Right forelimb (tissue), 1 donor: ENCODE results near the gene CLRN1.

Source experiments
- DNase-seq: peaks from one replicate; pipeline ENCODE4 v3.0.0-alpha.2; 2018

The CLRN1 gene

DNA sequence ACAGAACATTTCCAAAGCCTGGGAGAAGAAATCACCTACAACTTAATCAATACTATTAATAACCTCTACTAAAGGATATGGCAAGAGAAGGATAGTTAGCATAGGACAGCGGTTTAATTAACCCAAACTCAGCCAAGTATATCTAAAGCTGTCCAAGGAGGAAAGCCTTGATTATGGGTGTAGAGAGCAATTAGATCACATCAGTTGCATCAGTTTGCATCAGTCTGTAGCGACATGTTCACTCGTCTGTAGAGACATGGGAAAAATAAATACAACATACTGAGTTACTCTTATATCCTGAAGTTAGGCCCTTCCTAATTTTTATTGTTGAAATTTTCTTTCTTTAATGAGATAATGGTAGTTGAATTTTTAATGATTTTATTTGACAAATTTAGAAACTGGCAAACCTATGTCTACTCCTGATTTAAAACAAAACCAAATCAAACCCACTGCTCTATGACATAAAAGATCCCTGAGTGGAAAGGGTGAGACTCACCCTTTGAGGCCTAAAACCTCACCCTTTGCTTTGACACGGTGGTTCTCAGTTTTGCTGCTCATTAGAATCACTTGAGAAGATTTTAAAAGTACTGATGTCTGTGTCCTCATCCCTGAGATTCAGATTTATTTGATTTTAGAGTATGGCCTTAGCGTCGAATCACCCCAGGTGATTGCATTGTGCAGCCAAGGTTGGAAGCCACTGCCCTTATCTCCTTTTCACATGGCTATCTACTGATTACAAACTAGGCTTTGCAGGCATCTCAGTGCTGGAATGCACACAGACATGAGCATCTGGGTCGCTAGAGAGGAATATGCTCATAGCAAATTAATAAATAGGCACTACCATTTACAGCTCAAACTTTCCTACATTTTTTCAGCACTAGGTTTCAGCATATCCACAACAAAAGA lies 2.8 kb upstream of the CLRN1 start:
- no peak for DNase-seq

DNA sequence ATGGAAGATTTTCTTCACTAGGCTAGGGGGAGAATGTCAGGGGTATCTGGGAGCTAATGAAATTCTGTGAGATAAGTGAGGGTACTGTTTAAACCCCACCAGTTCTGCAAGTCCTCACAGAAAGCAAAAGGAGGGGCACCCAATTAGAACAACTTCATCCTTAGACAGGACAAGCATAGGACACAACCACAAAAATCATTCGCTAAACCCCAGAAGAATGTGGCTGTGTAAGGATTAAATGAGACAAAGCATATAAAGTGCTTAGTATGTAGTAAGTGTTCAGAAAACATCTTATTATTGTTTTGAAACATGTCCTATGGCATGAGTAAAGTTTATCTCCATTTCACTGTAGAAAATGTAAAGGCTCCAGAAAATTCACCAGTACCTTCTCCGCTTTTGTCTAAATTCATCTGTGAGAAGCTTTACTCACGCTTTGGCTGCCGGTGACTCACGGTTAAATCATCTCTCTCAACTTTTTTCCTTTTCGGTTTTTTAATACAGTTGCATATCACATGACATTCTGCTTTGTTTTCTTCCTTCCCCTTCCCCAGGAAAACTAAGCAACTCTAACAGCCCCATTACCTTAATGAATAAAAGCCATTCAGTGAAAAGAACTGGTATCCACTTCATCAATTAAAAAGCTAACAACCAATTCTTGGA lies 1.7 kb downstream of the CLRN1 start:
- DNase-seq, result no peak

DNA sequence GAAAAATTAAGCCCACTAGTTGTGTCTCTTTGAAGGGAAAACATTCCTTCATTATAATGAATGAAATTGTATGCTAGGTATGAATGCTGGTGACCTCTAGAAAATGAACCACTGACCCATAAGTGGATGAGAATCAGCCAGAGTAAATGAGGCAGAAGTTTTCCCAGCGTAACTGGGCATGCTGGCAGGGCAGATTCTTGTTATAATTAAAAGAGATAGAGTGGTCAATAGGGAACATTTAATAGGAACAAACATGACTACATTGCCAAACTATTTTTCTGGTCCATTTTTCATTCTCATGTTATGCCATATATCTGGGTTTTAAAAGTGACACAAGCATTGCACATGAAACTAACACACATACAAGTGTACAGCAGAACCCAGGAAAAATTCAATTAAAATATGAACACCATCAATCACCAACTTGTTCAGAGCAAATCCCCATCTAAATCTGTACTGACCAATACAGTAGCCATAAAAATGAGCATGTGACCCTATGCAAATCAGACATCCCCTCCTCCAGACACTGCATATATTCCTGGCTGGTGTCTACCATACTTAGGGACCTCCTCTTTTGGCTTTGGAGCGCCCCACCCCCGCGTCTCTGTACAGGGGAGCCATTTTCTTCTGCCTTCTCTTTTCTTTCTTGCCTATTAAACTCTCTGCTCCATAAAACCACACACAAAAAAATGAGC lies 4.0 kb downstream of the CLRN1 start:
- no peak for DNase-seq

DNA sequence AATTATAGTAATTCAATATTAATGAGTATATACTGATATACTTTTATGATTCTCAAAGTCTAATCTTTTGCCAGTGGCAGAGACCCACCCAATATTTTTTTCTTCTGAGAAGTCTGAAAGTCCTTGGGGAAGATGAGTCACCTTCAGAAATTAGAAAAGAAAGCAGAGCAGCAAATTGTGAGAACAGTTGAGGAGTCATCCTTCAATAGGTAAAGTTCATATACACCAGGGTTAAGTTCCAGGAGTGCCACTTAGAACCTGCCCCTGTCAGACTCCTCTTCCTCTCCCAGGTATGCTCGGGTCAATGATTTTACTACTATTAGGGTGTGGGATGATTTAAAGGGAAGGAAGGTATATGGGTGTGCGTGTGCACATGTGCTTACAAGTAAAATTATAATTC lies 7.1 kb downstream of the CLRN1 start:
- no peak for DNase-seq

DNA sequence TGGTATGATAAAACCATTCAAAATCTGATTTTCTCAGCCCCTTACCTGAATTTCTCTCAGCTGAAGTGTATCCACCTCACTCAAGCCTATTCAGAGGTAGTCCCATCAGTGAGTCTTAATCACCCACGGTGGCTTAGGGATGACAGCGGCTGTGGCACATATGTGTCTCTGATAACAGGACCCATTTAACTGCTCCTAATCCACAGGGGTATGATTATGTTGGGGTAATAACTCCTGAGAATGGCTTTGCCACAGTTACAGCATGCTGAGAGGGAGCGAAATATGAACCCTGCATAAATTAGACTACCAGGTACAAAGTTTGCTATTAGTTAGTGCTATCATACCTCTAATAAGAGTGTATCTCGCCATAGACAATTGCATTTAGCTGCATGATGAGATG lies 10.6 kb downstream of the CLRN1 start:
- no peak for DNase-seq

DNA sequence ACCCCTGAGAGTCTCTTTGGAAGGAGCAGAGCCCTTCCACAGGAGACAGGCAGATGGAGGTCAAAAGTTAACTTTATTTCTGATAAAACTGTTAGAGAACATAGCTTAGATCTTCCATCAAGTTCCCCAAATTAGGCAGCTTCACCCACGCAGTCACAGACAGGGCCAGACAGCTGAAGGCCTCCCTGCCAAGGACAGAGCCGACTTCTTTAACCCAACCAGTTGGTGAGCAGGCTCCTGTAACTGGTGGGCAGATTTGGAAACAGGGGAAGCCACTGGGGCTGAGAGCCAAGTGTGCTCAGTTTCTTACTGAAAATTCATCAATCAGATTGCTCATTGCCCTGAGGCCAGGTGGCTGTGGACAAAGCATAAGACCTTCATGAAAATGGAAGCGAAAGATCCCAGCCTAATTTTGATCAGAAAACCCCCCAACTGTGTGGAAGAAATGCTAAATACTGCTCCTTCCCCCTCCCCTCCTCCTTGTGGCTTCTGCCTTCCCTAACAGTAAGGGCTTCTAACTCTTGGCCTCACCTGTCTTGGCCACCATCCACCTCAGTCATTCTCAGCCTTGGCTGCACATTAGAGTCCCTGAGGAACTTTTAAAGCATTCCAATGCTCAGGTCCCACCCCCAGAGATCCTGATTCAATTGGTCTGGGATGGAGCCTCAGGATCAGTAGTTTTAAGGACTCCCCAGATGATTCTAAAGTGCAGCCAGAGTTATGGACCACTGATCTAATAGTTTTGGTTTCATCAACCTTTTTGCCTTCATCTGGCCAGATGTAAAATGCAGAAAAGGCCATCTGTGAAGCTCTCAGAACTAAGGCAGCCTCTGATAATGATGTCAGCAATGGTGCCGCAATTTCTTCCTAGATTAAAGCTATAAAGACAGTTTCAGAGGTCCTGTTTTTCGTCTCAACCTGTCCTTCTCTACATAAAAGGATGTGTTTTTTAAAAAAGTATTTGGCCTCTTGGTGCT lies 11.5 kb downstream of the CLRN1 start:
- DNase-seq, result no peak

DNA sequence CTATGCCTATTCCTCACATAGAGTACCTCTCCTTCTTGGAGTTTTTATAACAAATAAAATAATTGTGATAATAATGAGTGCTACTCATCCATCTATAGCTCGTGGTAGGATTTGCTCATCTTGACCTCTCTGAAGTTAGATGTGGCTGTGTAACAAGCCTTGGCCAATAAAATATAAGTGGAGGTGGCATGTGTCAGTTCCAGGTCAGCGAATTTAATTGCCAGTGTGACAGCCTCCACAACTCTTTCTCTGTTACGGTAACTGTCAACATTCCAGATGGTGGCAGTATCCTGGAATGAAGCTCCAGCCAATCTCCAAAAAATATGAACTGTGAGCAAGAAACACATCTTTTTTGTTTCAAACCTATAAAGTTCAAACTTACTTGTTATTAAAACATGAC lies 13.8 kb downstream of the CLRN1 start:
- no peak for DNase-seq

DNA sequence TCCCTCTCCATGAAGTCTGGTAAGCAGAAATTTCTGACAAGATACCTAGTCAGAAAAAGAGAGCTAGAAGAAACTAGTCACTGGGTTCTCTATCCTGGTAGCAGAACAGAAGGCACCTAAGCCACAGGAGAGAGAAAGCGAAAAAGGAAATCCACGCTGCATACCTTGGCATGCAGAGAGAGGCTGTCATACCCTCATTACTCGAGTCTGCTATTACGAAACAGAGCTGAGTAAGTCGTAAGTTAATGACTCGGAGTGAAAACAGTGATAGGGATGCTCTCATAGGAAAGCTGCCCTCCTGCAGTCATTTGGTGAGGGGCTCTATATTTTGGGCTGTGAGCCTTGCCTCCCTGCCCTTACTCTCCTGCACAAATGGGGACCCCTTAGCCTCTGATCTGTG lies 16.2 kb downstream of the CLRN1 start:
- DNase-seq, result no peak

DNA sequence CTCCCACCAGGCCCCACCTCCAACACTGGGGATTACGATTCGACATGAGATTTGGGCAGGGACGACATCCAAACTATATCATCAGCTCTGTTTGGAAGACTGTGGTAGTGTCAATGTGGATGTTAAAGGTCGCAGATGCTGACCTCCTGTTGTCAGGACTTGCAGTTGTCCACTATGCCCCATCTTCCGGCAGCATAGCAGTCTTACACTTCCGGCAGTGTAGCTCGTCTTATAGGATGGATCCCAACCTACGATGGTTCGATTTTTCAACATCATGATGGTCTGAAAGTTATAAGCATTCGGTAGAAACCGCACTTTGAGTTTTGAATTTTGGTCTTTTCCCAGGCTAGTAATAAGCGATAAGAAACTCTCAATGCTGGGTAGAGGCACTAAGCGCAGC lies 20.6 kb downstream of the CLRN1 start:
- DNase-seq, result no peak

DNA sequence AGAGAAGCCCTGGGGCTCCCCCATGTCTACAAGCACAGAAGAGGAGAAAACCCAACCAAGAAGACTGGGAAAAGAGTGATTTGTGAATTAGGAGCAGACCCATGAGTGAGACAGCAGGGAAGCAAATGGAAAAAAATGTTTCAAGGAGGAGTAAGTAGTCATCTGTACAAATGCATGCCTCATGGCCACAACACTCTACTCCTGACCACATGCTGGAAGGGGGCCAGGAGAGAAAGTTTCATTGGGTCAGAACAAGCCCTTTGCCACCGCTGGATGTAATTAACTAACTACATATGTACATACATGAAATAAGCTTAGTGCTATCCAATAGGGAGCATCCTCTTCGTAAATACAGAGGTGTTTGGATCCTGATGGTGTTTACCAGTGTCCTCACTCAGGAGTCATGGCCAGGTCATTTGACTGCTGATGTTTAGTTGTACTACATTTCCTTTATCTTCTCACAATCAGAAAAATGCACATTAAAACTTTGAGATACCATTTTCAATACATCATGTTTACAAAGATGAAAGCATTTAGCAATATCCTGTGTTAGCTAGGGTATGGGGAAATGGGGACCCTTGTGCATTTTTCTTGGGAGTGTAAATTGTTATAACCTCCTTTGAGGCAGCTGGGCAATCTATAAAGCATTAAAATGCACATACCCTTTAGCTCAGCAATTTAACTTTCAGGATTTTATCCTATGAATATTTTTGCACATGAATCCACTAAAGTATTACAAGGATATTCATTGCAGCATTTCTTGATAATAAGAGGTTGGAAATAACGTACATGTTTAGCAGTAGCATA lies 27.1 kb downstream of the CLRN1 start:
- DNase-seq, result no peak

DNA sequence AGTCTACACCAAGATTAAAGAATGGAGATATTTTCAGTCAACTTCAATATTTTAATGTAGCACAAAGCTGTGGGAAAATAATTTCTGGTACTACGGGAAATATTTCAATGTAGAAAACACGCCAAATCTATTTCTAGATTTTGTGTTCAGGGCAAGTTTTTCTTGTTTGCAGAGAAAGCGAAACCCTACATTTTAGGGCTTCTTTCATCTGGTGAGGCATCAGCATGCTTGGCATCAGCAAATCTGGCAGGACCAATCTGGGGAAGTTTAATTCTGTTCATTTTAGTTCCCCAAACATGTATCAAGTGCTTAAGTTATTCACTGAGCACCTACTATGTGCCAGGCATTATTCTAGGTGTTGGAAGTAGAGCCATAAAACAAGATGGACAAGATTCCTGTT lies 30.3 kb downstream of the CLRN1 start:
- DNase-seq, result no peak

DNA sequence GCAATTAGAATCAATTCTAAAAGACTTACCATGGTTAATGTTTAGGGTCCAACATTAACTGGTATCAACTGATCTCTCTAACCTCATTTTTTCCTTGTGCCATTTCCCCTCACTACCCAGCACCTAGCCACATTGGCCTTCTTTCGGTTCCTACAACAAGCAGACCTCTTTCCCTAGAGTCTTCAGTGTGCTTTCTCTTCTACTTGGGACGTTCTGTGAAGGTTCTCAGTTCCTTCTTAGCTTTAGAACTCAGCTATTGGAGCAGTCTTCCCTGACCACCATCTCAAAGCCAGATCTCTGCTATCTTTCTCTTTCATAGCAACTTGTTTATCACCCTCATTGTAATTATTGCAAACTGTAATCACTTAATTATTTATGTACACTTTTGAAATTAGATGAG lies 35.8 kb downstream of the CLRN1 start:
- no peak for DNase-seq

DNA sequence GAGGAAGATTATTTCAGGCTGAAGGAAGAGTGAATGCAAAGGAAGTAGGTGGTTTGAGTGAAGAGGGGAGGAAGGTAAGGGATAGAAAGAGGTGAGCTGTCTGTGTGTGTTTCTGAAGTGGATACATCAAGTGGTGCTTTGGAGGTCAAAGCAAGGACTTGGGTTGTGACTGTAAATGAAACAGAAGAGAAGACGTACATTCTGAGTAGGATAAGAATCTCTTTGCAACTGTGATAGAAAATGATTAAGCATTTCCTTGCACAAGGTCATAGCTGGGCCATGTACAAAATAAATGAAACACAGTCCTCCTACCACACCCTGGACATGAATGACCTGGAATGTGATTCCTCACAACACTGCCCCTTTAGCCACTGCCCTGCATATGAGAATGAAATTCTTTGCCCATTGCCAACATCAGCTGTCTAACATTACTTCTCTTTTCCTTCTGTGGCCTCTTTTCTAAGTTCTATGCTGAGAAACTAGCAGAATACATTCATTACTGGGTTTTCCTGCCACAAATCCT lies 39.0 kb downstream of the CLRN1 start:
- DNase-seq, result no peak

DNA sequence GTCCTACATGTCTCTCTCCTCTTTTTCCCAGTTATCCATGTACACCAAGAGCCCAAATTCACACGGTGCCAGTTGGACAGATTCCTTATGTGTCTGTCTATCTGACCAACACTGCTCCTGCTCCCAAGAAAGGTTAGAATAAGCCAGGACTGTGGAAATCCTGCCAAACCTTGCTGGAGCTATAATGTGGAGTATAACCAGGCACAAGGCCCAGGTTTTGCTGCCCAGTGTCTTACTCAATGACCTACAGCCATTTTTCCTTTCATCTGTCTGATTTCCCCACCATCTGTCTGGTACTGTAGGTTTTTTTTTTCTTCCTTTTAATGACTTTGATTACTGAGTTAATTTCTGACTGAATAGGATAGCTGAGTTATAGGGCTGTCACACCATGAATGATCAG lies 40.8 kb downstream of the CLRN1 start:
- DNase-seq, result no peak

DNA sequence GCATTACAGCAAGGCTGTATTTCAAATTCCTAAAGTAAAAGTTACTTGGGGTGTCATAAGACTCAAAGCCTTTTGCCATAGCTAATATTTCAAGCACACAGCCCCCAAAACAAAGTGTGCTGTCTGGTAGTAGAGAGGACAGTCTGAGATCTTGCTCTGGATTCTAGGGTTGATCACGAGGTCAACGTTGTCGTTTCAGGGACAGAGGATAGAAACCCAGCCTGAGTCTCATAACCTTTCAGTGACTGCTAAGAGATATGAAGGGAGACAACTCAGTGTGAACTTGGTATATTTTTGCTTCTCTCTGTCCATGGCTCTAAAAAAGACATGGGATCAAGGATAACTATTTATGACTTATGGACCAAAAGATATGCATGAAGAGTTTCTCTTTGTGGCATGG lies 41.7 kb downstream of the CLRN1 start:
- no peak for DNase-seq

DNA sequence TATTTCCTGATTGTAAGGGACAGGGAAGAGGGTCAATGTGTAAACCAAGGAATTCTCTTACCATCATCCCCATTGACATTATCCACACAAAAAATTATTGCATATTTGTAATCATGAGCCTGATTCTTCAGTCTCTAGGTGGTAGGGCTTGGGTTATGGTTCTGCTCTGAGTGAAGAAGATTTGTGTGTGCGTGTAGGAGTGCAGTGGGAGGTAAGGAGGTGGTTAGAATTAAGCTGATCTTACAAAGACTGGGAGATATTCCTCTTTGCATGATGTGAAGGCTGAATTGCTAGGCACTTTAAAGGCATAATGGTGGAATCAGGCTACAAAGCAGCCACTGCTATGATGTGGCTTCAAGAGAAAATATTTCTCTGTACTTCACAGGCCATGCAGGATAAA lies 44.3 kb downstream of the CLRN1 start:
- no peak for DNase-seq

DNA sequence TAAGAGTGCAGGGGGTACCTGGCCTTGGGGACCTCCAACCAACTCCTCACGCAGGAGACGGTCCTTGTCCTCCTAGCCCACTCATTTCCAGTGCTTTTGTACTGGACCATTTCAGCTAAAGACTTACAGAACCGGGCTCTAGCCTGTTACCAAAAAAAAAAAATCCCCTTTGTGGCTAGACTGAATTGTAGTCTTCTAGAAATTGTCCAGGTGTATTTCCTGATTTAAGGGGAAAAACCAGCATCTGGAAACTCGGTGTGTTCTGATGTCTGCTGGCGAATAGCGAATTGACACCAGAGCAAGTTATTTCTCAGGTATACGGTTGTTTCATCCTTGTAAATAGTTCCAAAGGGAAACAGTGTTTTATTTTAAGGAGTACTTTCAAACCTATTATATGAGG lies 46.2 kb downstream of the CLRN1 start:
- no peak for DNase-seq

DNA sequence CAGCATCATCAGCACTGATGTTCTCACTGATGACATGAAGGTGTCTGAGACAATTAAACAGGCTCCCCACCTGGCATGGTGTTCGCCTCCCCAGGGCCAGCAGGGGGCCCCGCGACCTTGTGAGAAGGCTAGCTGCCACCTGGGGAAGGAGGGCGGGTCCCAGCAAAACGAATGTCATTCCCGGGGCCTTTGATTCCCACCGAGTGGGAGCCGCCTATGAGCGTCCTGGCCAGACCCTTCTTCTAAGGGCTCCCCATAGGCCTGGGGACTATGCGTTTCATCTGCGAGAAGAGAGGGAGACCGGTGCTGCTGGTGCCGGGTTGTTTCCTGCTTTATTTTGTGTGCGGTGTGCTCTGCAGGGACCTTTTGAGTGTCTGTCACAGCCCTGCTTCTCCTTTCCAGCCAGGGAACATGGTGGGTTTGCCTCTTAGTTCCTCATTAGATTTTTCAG lies 46.8 kb downstream of the CLRN1 start:
- DNase-seq, result no peak

DNA sequence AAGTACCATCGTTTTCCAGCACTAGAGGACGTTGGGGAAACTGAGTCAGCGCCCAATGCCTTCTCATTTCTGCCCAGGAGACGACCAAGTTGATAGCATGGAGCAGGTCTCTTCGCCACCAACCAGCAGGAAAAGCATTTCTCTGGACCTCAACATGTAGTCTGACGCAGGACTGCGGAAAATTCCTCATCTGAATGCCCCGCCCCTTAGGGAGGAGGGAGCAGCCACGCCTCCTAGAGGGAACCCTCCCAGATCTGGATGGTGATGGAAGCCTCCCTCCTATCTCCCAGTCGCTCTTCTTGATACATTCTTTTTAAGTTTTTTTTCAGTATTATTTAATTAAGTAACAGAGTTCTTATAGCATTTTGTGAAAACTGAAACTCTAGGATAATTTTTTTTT lies 49.9 kb downstream of the CLRN1 start:
- DNase-seq, result no peak

DNA sequence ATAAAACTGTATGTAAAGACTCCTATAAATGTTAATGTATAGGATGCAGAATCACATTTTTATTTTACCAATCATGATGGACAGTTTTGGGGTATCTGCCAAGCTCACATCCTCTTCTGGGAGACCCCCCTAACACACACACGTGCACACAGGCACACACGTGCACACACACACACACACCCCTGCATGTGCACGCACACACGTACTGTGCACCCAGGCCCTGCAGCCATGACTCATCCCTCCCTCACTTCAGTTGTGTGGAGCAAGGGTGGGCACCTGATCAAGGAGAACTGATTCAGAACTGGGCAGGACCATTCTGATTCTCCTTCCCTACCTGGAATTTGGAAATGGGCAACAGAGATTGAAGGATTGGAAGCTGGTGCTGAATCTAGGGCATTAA lies 51.3 kb downstream of the CLRN1 start:
- DNase-seq, result no peak

DNA sequence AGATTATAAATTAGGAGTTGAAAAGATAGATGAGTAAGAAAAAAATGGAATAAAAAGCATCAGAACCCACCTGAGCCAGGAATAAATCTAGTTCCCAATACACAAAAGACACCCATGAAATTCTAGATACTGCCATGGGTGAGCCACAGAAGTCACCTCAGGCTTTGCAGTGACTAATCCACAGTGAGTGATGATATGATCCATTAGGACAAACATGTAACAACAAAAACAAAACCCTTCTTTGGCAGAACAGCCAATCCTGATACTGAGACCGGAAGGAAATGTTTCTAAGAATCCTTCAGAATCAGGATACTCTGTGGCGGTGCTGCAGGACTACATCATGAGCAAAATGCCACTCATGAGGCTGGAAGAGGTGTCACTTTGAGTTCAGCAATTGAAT lies 52.3 kb downstream of the CLRN1 start:
- DNase-seq, result no peak

DNA sequence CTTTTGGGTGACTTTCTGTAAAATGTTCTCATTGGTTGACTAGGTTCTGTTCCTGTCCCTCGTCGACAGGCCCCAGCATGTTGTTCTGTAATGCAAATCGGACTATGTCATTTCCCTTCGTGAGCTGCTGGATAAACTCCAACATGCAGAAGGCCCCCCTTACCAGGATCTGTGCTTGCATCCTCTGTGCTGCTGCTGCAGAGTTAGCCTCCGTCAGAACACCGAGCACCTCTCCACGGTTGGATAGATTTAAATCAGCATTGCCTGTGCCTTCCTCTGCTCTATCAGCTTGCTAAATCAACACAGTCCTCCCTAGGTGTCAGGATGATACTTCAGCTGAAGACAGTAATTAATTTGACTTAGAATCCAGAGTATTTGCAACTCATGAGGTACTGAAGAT lies 54.6 kb downstream of the CLRN1 start:
- DNase-seq, result no peak
